Measurements from ENCODE around the gene CACHD1.

Gene CACHD1

DNA sequence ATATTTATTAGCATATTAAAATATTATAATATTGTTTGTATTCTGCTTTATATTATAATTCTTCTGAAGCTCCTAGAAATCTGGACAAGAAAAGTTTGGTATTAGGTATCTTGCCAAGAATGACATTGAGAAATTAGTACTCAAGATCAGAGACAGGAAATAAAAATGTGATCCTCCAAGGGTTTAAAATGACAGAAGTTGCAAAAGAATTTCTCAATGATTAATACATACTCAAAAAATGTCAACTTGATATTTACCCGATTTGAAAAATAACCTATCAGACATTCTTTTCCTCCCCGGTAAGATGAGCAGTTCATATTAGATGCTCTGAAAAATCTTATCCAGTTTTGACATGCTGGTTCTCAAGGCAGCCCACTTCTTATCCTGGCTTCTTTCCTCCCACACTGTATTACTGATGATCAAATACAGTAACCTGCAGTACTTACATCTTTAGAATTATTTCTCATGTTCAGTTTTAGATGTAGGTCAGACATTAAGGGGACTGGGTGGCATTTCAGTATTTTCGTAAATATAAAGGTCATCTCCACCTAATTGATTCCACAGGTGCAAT is 55.3 kb downstream of the CACHD1 start:
- no peak for DNase-seq

DNA sequence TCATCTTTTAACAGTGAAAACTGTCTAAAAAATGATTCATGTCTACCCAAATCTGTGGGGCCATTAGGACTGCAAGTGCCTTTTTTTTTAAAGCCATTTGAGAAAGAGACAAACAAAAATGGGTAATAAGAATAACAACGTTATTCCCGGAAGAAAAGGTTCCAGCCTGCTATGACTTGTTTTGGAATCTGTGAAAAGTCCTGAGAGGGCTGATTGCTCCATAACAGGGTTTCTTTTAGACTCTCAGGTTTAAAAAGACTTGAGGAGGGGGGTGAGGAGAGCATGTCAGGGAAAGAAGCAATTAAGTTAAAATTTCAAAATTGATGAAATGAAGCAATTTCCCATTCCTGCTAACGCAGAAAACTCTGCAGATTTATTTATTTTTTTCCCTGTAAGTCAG is 56.4 kb downstream of the CACHD1 start:
- DNase-seq: no peak

DNA sequence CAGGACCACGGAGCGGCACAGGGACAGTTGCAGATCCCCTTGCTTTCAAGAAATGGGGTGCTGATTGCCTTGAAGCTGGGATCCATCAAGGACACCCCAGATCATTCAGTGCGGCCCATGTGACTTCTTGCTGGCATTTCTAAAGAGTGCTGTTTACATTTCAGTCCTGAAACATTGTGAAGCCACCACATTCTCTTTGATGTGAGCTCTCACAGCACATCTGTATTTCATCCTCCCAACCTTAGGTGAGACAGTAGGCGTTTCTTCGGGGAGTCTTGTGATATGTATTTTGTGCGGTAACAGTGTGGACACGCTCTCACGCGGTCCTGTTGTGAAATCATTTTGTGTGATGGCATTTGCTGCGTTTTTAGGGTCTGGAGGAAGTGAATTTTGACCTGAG is 57.2 kb downstream of the CACHD1 start:
- DNase-seq: no peak

DNA sequence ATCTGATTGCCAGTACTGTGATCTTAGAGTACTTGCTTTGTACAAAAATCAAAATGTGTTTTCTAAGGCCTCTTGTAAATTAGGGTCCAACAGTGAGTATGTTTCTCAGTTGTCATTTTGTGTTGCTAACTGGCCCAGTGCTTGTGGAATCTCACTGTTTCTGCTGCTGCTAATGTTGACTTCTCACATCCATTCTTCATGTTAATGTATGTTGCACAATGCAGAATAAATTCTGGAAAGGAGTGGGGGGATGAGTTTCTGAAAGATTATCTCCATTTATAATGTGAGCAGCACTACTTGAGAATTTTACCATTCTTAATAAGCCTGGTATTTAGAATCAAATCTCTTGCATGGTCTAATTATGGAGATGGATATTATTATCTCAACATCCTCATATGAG is 57.9 kb downstream of the CACHD1 start:
- no peak for DNase-seq

DNA sequence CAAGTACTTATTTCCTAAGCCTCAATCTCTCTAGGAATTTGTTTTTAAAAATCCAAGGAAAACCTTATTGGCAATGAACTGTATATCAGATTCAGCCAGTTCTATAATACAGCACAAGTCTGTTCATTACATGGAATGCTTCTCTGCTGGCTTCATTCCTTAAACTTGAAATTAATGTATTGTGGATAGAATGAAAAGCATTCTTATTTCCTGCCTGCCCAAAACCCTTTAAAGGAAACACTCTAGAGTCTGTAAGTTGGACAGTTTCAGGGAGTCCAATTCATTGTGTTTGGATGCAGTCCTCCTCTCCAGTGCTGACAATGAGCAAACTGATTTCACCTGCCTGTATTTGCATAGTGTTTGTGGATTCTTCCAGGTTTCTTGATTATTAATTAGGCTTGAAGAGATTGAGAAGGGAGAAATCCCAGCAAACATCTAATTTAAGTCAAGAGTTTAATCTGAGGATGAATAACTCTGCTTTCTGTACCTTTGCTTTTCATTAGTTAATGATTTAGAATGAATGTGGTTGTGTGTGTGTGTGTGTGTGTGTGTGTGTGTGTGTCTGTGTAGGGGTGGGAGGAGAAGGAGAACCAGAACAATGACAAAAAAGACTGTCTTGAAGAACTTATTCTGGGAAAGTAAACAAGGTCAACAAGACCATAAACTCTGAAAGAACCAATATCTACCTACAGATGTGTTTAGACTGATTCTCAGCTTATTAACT is 61.2 kb downstream of the CACHD1 start:
- DNase-seq: no peak

DNA sequence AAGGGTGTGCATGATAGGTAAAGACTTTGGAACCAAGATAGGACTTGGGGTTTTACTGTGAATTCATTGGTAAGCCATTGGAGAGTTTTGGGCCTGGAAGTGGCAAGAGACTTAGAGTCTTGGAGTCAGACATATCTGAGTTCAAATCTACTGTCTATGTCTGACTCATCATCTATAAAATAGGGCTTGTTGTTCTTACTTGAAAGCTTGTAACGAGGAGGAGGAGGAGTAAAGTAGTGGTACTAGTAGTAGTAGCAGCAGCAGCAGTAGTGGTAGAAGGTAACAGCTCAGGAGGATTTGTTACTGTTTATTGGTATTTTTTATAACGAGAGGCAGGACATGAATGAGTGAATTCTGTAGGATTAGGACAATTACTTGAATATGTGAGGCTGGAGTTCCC is 62.7 kb downstream of the CACHD1 start:
- no peak for DNase-seq

DNA sequence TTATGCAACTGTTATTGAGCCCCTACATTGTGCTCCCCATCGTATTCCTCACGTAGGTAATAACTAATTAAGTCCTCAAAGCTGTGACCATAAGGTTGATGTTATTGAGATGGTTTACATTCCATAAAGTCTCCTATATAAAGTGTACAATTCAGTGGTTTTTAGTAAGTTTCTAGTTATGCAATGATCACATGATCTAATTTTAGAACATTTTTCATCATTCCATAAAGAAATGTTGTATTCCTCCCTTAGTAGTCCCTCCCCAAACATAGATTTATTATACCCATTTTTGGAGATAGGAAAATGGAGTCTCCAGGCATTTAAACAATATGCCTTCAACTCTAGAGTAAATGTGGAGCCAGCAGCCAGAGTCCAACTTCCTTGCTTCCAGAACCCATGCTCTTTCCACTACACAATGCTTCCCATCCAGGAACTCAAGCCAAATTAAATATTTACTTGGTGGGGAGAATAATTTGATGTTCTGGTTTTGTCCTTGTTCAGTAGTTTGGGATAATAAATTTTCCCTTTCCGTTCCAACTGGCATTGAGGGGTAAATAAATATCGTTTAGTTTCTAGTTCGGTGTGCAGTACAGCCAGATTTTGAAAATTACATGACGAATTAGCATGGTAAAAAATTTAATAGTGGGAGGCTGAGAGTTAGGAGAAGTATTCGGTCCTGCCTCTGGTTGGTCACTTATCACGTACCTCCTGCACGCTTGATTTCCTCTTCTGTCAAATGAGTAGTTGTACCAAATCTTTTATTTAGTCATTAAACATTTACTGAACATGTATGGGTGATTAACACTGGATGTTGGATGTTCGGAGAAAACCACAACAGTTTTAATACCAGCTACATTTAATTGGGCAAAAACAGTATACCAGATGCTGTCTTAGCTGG is 66.3 kb downstream of the CACHD1 start:
- DNase-seq: no peak

DNA sequence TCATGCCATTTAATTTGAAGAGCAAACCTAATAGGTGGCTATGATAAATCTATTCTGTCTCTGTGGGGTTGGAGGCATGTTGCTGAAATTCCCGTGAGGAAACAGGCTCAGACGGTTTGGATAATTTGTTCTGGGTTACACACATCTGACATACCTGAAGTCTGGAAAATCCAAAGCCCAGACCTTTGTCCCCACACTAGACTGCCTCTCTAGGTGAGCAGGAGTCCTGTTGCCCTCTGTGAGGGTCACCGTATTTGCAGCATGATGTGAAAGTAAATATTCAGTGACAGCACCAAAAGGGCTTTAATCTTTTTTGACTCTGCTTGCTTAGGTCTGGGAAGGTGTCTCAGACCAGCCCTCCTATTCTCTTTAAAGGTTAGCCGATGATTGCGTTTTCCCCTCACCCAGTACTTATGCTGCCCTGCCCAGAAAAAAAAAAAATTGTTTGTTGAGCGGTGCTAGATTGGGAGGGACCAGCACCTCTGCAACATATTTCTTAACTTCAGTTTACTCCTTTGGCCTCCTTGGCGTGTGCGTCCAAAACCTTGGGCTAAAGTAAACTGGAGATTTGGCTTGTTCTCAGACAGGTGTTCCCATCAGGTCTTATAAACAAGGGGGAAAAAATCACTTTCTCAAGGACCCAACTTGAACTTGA is 67.0 kb downstream of the CACHD1 start:
- no peak for DNase-seq

DNA sequence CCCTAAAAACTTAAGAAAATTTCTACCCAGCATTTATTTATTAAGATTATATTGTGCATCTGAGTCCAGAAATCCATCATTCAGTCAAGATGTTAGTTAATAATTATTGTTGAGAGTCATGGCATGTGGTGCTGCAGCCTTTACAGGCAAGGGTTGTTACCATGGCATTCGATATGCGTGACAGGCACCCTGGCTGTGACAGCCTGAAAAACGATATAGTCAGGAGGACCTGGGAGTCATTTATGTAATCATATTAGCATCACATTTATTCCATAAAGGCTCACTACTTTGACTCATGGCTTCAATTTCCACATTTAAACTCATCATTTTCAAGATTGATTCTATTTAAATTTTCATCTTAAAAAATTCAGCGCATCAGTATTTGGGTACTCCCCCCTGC is 68.0 kb downstream of the CACHD1 start:
- no peak for DNase-seq

DNA sequence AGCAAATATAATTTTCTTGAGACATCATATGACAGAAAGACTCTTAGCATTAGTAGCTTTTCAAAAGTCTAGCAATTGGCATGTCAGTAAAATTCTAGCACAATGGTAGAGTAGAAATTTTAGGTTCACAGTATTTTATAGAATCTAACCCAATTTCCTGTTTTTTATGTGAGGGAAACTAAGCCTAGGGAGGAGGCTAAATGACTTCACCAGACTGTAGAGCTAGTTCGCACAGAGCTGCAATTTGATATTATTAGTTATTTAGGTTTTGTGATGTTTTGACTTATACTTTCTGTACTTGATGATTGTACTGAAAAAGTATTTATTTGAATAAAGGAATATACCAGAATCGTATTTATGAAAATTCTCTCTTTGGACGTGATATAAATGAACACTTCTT is 68.5 kb downstream of the CACHD1 start:
- DNase-seq: no peak

DNA sequence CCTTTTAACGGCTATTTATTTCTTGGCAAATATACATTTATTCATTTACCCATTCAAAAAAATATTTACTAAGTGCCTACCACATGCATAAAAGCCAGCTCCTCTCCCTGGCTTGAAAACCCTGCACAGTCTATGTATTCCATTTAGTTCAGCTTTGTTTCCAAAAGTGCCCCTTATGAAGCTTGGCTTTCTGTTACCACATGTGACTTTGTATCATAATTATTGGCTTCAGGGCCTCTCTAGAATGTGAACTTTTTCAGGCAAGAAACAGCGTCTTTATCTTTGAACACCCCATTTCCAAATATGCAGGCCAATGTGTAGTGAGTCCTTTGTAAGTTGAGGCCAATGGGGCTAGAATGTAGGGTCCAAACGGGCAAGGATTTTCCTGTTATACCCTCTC is 69.4 kb downstream of the CACHD1 start:
- no peak for DNase-seq

DNA sequence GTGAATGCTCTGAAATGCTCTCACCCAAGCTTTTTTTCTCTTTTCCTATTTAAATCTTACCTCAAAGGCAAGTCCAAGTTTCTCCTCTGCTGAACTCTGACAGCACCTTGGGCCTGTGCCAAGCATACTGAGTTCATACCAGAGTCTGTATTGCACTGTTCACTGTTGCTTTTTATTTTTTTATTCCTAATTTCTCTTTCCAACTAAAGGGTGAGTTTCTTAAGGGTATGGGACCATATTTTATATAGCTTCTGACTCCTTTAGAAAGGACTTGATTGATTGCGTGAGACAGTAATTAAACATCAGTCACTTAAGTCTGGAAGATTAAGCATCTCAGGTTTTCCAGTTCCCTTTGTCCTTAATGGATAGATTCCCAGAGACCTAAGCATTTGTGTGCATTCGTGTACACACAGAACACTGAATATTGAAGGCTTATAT is 69.9 kb downstream of the CACHD1 start:
- DNase-seq: no peak

DNA sequence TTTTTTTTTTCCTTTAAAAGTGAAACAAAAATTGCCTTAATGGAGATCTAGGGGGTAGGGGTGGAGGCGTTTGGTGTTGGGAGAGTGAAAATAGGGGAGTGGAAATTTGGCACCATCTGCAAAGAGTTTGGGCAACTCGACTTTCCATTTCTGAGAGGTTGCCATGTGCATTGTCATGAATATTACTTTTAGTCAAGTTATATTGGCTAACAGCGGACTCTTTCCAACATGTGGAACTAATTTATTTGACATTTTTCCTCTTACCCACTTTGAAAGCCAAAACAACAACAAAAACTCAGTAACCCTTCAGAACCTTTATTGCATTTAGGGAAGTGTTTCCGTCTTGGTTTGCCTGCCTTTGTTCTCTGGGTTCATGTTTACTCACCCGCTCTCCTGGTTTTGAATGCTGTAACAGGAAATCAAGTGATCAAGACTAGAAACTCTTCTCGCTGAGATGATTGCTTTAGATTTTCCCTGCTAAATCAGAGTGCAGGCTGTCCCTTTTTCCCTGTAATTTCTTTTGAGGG is 70.4 kb downstream of the CACHD1 start:
- DNase-seq: no peak

DNA sequence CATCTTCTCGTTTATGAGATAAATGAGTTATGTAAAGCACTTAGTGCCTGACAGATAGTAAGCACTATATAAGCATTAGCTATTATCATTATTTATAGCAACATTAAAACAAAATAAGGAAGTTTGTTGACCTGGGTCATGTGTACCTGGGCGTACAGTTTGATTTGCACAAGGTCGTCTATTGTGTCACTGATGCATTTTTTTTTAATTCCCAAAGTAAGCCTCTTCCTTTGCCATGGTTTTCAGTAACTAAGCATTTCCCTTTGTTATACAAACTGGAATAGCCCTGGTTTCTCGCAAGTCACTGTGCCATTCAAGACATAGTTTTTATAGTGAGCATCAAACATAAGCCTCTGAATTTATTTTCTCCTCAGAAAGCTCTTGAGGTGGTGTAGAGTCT is 72.2 kb downstream of the CACHD1 start:
- DNase-seq: no peak

DNA sequence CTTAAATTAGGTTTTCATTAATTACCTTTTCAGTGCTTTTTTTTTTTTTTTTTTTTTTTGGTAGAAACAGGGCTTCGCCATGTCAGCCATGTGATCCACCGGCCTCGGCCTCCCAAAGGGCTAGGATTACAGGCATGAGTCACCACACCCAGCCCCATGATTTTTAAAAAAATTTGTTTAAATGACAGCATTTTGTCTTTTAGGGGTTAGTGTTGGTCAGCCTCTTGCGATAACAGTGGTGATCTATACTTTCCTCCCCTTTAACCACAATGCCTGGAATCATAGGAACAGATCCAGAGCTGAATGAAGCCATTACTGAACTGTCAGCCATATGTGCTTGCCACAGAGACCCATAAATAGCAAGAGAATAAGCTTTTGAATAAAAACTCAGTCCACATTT is 73.9 kb downstream of the CACHD1 start:
- DNase-seq: no peak

DNA sequence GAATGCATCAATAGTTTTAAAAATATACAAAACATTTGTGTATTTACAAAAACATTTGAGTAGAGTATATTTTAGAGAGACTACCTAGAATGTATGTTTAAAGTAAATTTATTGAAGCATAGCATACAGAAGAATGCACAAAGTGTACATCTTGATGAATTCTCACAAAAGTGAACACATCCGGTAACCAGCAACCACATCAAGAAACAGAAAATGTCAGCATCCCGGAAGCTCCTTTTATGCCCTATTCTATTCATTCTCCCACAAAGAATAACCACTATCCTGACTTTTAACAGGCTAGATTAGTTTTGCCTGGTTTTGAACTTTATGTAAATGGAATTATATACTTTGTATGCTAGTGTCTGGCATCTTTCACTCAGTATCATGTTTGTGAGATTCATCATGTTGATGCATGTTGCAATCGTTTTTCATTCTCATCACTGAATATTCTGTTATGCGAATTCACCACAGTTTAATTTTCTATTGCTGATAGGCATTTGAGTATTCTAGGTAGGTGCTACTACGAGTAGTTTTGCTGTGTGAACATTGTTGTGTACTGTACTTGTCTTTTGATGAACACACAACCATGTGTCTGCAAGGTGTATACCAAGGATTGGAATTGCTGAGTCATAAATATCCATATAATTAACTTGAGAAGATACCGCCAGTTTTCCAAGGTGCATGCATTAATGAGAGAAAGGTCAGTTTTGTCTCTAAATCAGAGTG is 75.4 kb downstream of the CACHD1 start:
- no peak for DNase-seq

DNA sequence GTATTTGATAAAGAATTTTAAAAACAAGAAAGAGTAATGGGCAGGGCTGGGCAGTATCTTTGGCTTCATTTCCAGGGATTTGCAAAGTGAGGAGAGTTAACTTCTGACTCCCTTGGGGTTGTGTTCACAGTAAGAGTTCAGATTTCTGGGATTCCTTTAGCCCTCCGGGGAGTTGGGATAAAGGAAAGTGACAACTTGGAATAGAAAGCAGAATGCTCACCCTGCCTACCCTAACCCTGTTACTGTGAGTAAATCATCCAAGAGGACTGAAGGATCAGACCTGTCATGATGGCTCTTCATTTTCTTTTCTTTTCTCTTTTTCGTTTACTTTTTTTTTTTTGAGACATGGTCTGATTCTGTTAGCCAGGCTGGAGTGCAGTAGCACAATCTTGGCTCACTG is 76.1 kb downstream of the CACHD1 start:
- DNase-seq: no peak

DNA sequence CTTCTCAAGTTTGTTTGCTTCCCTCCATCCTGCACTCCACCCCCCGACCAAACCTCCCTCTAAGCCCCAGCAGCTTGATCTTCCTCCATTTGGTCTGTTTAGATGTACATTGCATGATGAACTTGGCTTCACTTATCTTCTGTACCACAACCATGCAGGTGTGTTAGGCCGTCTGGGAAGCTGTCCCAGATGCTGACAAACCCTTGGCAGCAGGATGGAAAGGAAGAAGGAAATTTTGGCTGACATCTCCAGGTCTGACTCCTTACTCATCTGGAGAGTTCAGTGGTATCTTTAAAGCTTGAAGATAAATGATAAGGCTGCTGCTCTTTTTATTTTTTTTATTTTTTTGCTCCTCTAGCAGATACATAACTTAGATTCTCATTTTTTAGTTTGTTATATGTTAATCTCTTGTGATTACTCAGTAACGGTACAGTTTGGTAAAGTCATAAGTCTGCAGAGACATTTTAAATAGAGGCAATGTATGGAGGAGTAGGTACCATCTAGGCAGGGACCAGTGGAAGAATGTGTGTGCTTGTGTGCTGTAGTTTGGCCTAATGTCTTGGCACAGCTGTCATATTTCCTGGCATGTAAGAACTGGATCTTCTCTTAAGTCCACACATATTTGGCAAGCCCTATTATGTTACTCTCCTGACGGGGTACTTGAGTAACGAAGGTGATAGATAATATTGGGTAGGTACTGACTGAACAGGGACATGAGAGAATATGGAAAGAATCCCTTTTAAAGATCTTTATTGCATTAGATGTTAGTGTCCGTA is 79.7 kb downstream of the CACHD1 start:
- no peak for DNase-seq

DNA sequence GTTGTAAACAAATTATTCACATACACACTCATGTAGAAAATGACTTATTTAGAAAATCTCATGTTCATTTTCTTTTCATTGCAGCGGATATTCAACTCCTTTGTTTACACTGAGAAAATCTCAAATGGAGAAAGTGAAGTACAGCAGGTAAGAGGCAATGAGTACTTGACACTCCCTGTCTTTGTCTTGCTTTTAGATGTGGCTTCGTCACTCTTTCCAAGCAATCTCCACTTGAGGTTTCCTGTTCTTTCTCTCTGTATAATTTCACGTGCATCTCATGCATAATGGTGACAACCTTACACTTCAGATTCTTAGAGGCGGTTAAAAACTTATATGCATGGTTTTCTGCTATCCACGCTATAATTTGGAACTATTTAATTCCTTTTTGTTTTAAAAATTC is 80.6 kb downstream of the CACHD1 start:
- DNase-seq: no peak

DNA sequence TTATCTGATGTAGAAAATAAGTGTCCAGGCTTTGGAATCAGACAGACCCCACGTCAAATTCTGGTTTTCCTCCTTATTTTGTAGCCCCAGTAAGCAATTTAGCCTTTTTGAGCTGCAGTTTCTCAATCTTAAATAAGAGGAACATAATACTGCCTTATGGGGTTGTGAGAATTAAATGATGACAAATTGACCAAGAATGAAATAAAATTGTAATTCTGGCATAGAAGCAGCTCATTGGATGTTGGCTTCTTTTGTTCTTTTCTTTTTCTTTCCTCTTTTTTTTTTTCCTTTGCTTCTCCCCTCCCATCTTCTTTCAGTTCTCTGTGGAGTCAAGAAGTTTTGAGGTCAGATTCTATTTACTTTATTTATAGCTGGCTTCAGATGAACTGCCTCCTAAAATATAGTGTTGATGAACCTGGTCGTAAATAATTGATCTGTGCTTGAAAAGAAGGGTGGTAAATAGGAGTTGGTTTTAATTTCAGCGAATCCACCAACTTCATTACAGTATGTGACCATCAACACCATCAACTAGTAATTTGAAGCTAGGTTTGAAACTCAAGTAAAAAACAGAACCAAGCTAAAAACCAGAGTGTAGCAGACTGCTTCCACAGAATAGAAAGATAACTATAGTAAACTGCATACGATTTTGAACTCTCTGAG is 81.1 kb downstream of the CACHD1 start:
- DNase-seq: no peak

DNA sequence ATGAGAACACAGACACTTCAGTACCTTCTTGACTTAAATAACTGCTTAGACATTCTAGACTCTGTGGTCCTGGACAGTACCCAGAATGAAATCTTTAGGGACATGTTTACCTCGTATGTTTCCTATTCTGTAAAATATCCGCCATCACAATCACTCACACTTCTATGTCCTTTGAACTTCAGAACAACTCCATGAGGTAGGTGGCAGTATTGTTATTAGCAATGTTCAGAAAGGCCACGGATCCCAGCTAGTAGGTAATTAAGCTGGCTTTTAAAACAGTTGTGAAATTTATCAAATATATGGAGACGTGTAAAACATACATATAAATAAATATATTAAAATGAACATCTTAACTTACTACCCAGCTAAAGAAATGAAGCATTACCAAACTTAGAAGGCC is 83.4 kb downstream of the CACHD1 start:
- DNase-seq: no peak

All from SW 1271 (cell line).